K562 (cell line): ENCODE measurements around the gene HCAR1. TPM values are rescaled to one million over a fixed set of nuclear protein-coding genes. Genes with fewer than 3 reads are reported as not detected.

Source experiments
- AFF4 ChIP-seq: sonication (generic); formaldehyde crosslinking; IDR thresholded peaks from 2 replicates; pipeline ENCODE4 v1.8.0; 2023; ENCODE audit warnings: mild to moderate bottlenecking, missing genetic modification reagents
- EGR1 ChIP-seq: fragments of 450-650 bp; conservative IDR thresholded peaks from 2 replicates; pipeline ENCODE4 v1.6.1; 2017; ENCODE audit warnings: mild to moderate bottlenecking
- ESRRA ChIP-seq: fragments of 450-650 bp; IDR thresholded peaks from 2 replicates; pipeline ENCODE4 v1.6.1; 2014; ENCODE audit warnings: low read depth, mild to moderate bottlenecking, moderate library complexity, borderline replicate concordance
- ESRRB ChIP-seq: fragments of 250-450 bp; sonication (Bioruptor Pico); IDR thresholded peaks from 2 replicates; pipeline ENCODE4 v1.5.0; 2020; ENCODE audit warnings: mild to moderate bottlenecking, moderate library complexity, borderline replicate concordance
- IRF2 ChIP-seq: sonication (generic); formaldehyde crosslinking; IDR thresholded peaks from 2 replicates; pipeline ENCODE4 v1.8.1; 2022; ENCODE audit warnings: mild to moderate bottlenecking, missing genetic modification reagents
- LEF1 ChIP-seq: fragments of 450-650 bp; IDR thresholded peaks from 2 replicates; pipeline ENCODE4 v1.6.1; 2016; ENCODE audit warnings: mild to moderate bottlenecking
- MYBL2 ChIP-seq, 2 experiments: fragments of 450-650 bp in 1 of 2; sonication (generic) in 1 of 2; formaldehyde crosslinking in 1 of 2; IDR thresholded peaks; 2 replicates each; pipeline versions ENCODE4 v1.6.1 to v1.8.1; 2017 to 2022; ENCODE audit warnings: borderline replicate concordance in 1 of 2, inconsistent platforms in 1 of 2, low read depth in 1 of 2, mild to moderate bottlenecking in 1 of 2, missing genetic modification reagents in 1 of 2, moderate library complexity in 1 of 2
- NFIX ChIP-seq: fragments of 250-450 bp; sonication (Bioruptor Pico); IDR thresholded peaks from 2 replicates; pipeline ENCODE4 v1.4.0; 2020; ENCODE audit warnings: low read depth, mild to moderate bottlenecking, moderate library complexity
- NKRF ChIP-seq: fragments of 450-650 bp; IDR thresholded peaks from 2 replicates; pipeline ENCODE4 v1.6.1; 2016; ENCODE audit warnings: borderline replicate concordance
- PML ChIP-seq: IDR thresholded peaks from 2 replicates; pipeline ENCODE4 v1.6.1; 2012; ENCODE audit warnings: low read length, inconsistent platforms
- SIX5 ChIP-seq, 2 experiments: IDR thresholded peaks; 2 replicates each; pipeline ENCODE4 v1.6.1; 2011; ENCODE audit warnings: low read length in 2 of 2, borderline replicate concordance in 1 of 2, low read depth in 1 of 2, mild to moderate bottlenecking in 1 of 2, moderate library complexity in 1 of 2; ENCODE audit not compliant: insufficient read depth in 1 of 2
- SMAD4 ChIP-seq: fragments of 250-450 bp; sonication (Bioruptor Pico); conservative IDR thresholded peaks from 2 replicates; pipeline ENCODE4 v1.8.0; 2021; ENCODE audit warnings: inconsistent platforms, mild to moderate bottlenecking, moderate library complexity
- SMARCE1 ChIP-seq: fragments of 450-650 bp; IDR thresholded peaks from 2 replicates; pipeline ENCODE4 v1.7.1; 2016; ENCODE audit warnings: mild to moderate bottlenecking
- SPI1 ChIP-seq: IDR thresholded peaks from 2 replicates; pipeline ENCODE4 v1.6.1; 2011; ENCODE audit warnings: low read depth, low read length, control low read depth, borderline replicate concordance
- TRIM28 ChIP-seq: fragments of 450-650 bp; IDR thresholded peaks from 2 replicates; pipeline ENCODE4 v1.6.1; 2017
- XRCC4 ChIP-seq: IDR thresholded peaks from one replicate; pipeline ENCODE4 v1.6.1; 2011; ENCODE audit not compliant: insufficient read depth, insufficient read length; ENCODE audit errors: extremely low read depth
- ZBTB11 ChIP-seq, 3 experiments: fragments of 200-800 bp in 1 of 3; fragments of 250-450 bp in 1 of 3; fragments of 450-650 bp in 1 of 3; sonication (Bioruptor Pico) in 1 of 3; sonication (Bioruptor generic) in 1 of 3; formaldehyde crosslinking in 1 of 3; IDR thresholded peaks; 2 replicates each; pipeline versions ENCODE4 v1.6.1 to v1.8.0; 2016 to 2022; ENCODE audit warnings: mild to moderate bottlenecking in 2 of 3, missing genetic modification characterization in 2 of 3, missing compliant biosample characterization in 1 of 3, moderate library complexity in 1 of 3
- polyA plus RNA-seq, 8 experiments: library from polyadenylated mRNA; depleted of rRNA in 4 of 8; stranded (reverse) in 5 of 8; unstranded in 3 of 8; fragments of >200 nt; fragmentation: Nextera tagmentation in 2 of 8; fragmentation: Illumina TruSeq in 1 of 8; extraction: Ambion mirVana in 2 of 8; extraction: Trizol in 1 of 8; gene quantifications; 2 replicates each; pipeline versions ENCODE4 v1.2.1 to v1.2.3, GENCODE V29; 2011 to 2014; ENCODE audit warnings: inconsistent platforms in 1 of 8, missing spikeins in 1 of 8
- total RNA-seq, 7 experiments: library from RNA; depleted of rRNA in 6 of 7; stranded (reverse); fragments of >200 nt in 6 of 7; fragmentation: Illumina TruSeq in 2 of 7; extraction: Trizol in 2 of 7; gene quantifications; 2 replicates each; pipeline versions ENCODE4 v1.2.1 to v1.2.3, GENCODE V29; 2011 to 2021; ENCODE audit warnings: low replicate concordance in 1 of 7

The HCAR1 gene
- total and polyA plus RNA-seq, 9 of the 15 experiments (the other 6 are each of a cell fraction or from before 2014, with no cell fraction given): not detected

- TF ChIP-seq NKRF (no peak), AFF4 (CRISPR knock-in tag) (no peak), XRCC4 (no peak), PML (no peak), SMARCE1 (peak; percentile 95), SMAD4 (CRISPR knock-in tag) (no peak), EGR1 (no peak), ESRRB (CRISPR knock-in tag) (no peak), ESRRA (no peak), SIX5 (IDR thresholded peaks at IDR 0.05; ENCODE audit: borderline replicate concordance in 1 of 2, insufficient read depth in 1 of 2, low read depth in 1 of 2, low read length in 2 of 2) (no peak), SPI1 (peak; percentile 98), TRIM28 (no peak), LEF1 (no peak; the same call in 1 of the 2 replicates), MYBL2 (IDR thresholded peaks at IDR 0.05; ENCODE audit: low read depth) (no peak), MYBL2 (CRISPR knock-in tag; IDR thresholded peaks at IDR 0.05; ENCODE audit: borderline replicate concordance) (no peak), NFIX (no peak), ZBTB11 (CRISPR knock-in tag; IDR thresholded peaks at IDR 0.05) (no peak), IRF2 (no peak)
Observed at GRCh38 chr12:122726080-122726558, 4.5 kb downstream of the HCAR1 start (continued).
